Measurements from ENCODE around the gene BRI3.

Gene BRI3

GRCh38 chr7:98280791-98281756 is at the start of gene BRI3:
BRI3 (plus strand) TSS chr7:98281686; CDS start chr7:98281796, 110 bp downstream.
- DNase-seq (ENCODE audit: low read depth in 2 of 2): peak; percentile 83 to 91

- no peak for DNase-seq (ENCODE audit: low read depth in 2 of 2)
Measured at GRCh38 chr7:98232263-98232585, 49.3 kb upstream of the BRI3 start.

DNA sequence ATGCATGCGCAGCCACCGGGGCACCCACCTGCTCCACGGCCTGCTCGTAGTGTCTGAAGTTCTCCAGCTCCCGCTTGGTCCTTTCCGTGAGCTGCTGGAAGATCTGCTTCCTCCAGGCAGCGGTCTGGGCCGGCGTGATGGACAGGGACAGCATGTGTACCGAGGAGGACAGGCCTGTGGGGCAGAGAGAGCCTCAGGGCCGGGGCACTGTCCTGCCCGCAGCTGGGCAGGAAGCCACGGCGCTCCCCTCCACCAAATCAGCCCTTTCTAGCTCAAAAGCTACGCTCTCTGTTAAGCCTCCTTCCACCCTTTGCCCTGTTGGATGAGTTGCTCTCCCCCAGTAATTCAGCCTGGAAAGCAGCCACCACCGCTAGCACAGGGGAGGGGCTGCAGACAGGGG is 48.7 kb upstream of the BRI3 start:
- DNase-seq (ENCODE audit: low read depth in 2 of 2): no peak

- no peak for DNase-seq (ENCODE audit: low read depth in 2 of 2)
Measured at GRCh38 chr7:98233219-98234070, 48.0 kb upstream of the BRI3 start.

GRCh38 chr7:98234429-98235147 is 46.9 kb upstream of the BRI3 start:
- no peak for DNase-seq (ENCODE audit: low read depth in 2 of 2)

DNA sequence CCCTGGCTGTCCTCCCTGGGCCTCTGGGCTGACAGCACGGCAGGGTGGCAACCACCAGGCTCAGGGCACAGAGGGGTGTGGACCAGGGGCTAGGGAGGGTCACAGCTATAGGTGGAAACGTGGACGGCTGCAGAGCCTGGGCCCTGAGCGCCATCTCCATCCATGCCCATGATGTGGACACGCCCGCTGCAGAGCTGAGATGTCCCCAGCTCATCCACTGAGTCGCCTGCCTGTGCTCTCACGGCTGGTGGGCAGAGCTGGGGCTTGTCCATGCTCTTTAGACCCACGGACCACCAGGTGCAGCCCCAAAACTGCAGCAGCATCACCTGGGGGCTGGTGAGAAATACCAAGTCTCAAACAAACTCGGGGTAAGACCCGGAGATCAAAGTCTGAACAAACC is 45.6 kb upstream of the BRI3 start:
- DNase-seq (ENCODE audit: low read depth in 2 of 2): no peak

GRCh38 chr7:98236355-98237185 is 44.9 kb upstream of the BRI3 start:
- DNase-seq (ENCODE audit: low read depth in 2 of 2): no peak

DNA sequence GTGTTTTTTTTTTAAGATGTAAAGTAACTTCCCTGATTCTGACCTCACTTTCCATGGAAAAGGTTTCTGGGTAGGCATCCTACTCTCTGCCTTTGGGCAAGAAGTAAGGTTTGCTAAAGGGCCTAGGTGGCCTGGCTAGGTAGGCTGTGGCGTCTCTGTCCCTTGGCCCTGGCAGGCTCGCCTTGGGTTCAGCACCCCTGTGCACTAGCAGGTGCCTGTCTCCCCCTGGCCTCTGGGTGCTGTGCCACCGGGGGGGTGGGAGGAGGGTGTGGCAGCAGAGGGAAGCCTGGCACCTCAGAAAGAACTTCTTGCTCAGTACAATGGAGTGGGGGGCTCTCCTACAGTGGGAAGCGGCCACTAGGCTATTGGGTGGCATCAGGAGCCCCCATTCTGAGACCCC is 43.4 kb upstream of the BRI3 start:
- no peak for DNase-seq (ENCODE audit: low read depth in 2 of 2)

GRCh38 chr7:98238976-98239375 is 42.5 kb upstream of the BRI3 start:
- DNase-seq (ENCODE audit: low read depth in 2 of 2): no peak

GRCh38 chr7:98240961-98241673 is 40.4 kb upstream of the BRI3 start:
- no peak for DNase-seq (ENCODE audit: low read depth in 2 of 2)

DNA sequence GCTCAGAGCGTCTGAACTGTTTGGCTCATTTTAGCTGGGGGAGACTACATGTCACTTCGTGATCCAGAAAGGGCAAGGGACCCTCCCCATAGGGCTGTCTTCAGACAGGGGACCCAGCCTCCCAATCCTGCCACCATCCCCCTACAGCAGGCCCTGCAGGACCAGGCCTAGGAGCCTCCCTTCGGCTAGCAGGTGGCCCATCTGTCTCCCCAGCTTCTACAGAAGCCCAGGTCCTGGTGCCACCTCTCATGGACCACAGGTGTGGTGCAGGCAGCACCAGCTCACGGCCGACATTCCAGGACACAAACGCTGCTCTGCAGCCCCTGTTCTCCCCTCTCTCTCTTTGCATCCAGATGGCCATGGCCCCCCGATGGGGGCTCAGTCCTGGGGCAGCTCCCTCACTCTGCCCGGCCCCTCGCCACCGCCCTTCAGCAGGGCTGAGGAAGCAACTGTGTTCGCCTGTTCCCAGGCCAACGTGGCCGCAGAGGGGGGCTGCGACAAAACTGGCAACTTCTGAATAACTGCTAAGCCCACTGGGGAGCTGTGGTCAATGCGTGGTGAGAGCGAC is 39.7 kb upstream of the BRI3 start:
- no peak for DNase-seq (ENCODE audit: low read depth in 2 of 2)

DNA sequence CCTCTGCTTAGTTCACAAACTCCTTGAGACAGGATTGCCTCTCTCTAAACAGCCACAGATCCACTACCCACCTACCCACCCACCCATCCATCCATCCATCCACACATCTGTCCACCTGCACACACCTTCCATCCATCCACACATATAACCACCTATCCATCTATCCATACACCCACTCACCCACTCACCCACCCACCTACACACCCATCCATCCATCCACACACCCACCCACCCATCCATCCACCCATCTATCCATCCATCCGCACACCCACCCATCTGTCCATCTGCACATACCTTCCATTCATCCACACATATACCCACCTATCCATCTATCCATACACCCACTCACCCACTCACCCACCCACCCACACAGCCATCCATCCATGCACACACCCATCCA is 39.1 kb upstream of the BRI3 start:
- no peak for DNase-seq (ENCODE audit: low read depth in 2 of 2)

GRCh38 chr7:98242934-98243333 is 38.6 kb upstream of the BRI3 start:
- DNase-seq (ENCODE audit: low read depth in 2 of 2): no peak

DNA sequence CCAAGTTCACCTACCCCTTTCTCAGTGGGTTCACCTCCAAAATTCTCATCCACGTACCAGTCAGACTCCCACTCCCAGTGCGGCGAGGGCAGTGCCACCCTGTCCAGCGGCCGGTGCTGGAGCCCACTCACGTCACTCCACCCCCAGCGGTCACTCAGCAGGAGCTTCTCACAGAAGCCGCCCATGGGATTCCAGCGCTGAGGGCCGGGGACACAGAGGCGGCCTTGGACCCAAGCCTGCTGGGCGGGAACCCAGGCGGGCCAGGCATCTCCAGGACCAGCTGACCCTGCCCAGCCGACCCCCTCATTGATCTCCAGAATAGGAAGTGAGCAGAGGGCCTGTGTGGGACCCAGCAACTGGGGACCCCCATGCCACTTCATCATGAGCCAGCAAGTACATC is 36.6 kb upstream of the BRI3 start:
- DNase-seq (ENCODE audit: low read depth in 2 of 2): no peak

DNA sequence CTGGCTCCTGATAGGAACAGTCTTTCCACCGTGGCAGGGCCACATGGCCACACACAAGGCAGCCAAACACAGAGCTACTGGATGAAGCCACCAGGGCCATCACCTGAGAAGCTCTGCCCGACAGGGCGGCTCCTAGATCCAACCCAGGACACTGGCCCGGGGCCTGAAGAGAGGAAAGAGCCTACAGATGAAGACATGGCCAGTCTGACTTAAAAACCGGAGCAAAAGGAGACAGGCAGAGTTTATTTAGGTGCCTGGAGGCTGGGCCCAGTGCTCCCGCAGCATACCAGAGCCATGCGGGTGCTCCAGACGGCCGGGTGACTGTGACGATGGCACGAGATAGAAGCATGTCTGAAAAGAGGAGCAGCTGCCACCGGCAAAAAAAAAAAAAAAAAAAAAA is 33.3 kb upstream of the BRI3 start:
- DNase-seq (ENCODE audit: low read depth in 2 of 2): no peak

DNA sequence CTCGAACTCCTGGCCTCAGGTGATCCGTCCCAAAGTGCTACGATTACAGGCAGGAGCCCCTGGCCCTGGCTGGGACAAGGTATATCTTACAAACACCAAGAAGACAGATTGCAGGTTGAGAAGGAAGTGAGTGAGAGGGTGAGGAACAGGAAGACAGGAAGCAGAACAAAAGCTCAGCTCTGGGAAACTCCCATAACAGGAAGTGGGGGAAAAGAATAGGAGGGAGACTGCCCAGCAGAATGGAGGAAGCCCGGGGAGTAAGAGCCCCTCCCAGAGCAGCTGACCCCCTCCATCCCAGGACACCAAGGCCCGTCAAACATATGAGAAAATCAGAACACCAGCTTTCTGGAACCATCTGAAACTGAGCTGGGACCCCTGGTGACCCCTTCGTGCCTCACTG is 32.4 kb upstream of the BRI3 start:
- no peak for DNase-seq (ENCODE audit: low read depth in 2 of 2)

GRCh38 chr7:98250789-98251188 is 30.7 kb upstream of the BRI3 start:
- no peak for DNase-seq (ENCODE audit: low read depth in 2 of 2)

DNA sequence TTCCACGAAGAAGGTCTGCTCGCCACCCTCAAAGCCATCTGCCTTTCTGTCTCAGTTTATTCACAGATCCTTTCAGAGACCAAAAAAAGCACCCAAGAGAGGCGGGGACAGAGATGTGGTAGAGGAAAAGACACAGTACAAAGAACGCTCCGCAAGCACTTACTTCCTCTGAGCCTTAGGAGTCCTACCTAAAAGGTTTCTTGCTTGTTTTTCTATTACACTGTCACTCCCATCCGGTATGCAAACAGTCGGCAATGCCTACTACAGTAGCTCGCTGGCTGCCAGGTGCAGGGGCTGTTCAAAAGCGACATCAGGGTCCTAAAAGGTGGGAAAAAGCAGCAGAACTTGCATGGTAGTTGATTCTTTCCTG is 30.3 kb upstream of the BRI3 start:
- no peak for DNase-seq (ENCODE audit: low read depth in 2 of 2)

GRCh38 chr7:98251601-98252424 is 29.7 kb upstream of the BRI3 start, which contains the start of gene TECPR1:
TECPR1 (minus strand) TSS chr7:98252232; CDS start chr7:98246146, 6,086 bp downstream.
- peak; percentile 70 for DNase-seq (ENCODE audit: low read depth in 2 of 2)

Data from activated CD8-positive, alpha-beta memory T cell treated with anti-CD3 and anti-CD28 coated beads for 4 hours (primary cell).